Duodenal mucosa (tissue), 2 donors: ENCODE measurements around the gene KIF26B.

Experiments used
- H3K27ac ChIP-seq: one replicate; pipeline ENCODE4 v1.7.0; 2013; ENCODE audit warnings: low read depth, low read length
- H3K27me3 ChIP-seq, 2 donors: one replicate each; pipeline ENCODE4 v1.7.0; 2013; ENCODE audit warnings: low read length in 2 of 2, control low read depth in 1 of 2; ENCODE audit not compliant: insufficient read depth in 2 of 2, control insufficient read depth in 1 of 2
- H3K36me3 ChIP-seq, 2 donors: one replicate each; pipeline ENCODE4 v1.7.0; 2013; ENCODE audit warnings: low read length in 2 of 2, control low read depth in 1 of 2; ENCODE audit not compliant: insufficient read depth in 2 of 2, control insufficient read depth in 1 of 2
- H3K4me1 ChIP-seq, 2 donors: one replicate each; pipeline ENCODE4 v1.7.0; 2013; ENCODE audit warnings: low read length in 2 of 2, control low read depth in 1 of 2; ENCODE audit not compliant: insufficient read depth in 2 of 2, control insufficient read depth in 1 of 2
- H3K4me3 ChIP-seq, 2 donors: one replicate each; pipeline ENCODE4 v1.7.0; 2013; ENCODE audit warnings: low read length in 2 of 2, low read depth in 1 of 2
- H3K9ac ChIP-seq, 2 donors: one replicate each; pipeline ENCODE4 v1.7.0; 2013; ENCODE audit warnings: low read length in 2 of 2, low read depth in 1 of 2
- H3K9me3 ChIP-seq, 2 donors: one replicate each; pipeline ENCODE4 v1.7.0; 2013; ENCODE audit warnings: low read length in 2 of 2, control low read depth in 1 of 2; ENCODE audit not compliant: control insufficient read depth in 1 of 2

The KIF26B gene

GRCh38 chr1:245270063-245270462, 115.3 kb downstream of the KIF26B start:
- Histone ChIP-seq H3K4me3 (no peak overlapping the region), H3K9ac (no peak overlapping the region), H3K27me3 (no peaks in the 10 kb centered on the region), H3K4me1 (no peaks in the 10 kb centered on the region), H3K9me3 (peaks cover 4 to 5% of the 10 kb centered on the region in 2 donors), H3K27ac (no peak overlapping the region), H3K36me3 (no peaks in the 10 kb centered on the region)

- no peak overlapping the region for H3K27ac ChIP-seq
- peaks cover 0 to 4% of the 10 kb centered on the region in 2 donors for H3K4me1 ChIP-seq
- H3K27me3 ChIP-seq, result no peaks in the 10 kb centered on the region
- peaks cover 4 to 5% of the 10 kb centered on the region in 2 donors for H3K9me3 ChIP-seq
- no peak overlapping the region for H3K9ac ChIP-seq
- H3K4me3 ChIP-seq, result no peak overlapping the region
- H3K36me3 ChIP-seq, result no peaks in the 10 kb centered on the region
Measured at GRCh38 chr1:245270972-245271371, 116.2 kb downstream of the KIF26B start.

- Histone ChIP-seq H3K4me1 (peaks cover 0 to 4% of the 10 kb centered on the region in 2 donors), H3K27ac (no peak overlapping the region), H3K27me3 (no peaks in the 10 kb centered on the region), H3K9me3 (peaks cover 4 to 5% of the 10 kb centered on the region in 2 donors), H3K9ac (no peak overlapping the region), H3K4me3 (no peak overlapping the region), H3K36me3 (no peaks in the 10 kb centered on the region)
Measured at GRCh38 chr1:245272676-245273075, 117.9 kb downstream of the KIF26B start.

GRCh38 chr1:245276445-245276844, 121.7 kb downstream of the KIF26B start:
- no peaks in the 10 kb centered on the region for H3K36me3 ChIP-seq
- H3K9ac ChIP-seq, result no peak overlapping the region
- H3K27ac ChIP-seq, result no peak overlapping the region
- H3K9me3 ChIP-seq, result no peaks in the 10 kb centered on the region
- H3K27me3 ChIP-seq, result no peaks in the 10 kb centered on the region
- no peak overlapping the region for H3K4me3 ChIP-seq
- peaks cover 0 to 4% of the 10 kb centered on the region in 2 donors for H3K4me1 ChIP-seq

DNA sequence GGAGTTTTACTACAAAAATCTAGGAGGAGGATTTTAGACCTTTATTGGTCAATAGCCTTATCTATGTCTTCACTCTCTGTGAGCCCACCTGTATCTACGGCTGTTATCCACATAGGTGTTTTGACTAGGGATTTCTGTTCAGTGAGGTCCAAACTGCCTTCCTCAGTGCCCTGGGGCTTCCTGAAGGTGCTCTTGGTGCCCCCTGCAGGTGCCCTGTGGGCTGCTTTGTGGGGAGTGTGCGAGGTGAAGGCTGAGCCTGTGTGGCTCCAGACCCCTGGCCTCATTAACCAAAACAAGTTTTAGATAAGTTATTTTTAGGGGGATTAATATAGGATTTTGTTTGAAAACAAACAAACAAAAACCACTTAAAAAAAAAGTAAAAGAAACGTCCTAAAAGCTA, 122.5 kb downstream of the KIF26B start:
- no peak overlapping the region for H3K27ac ChIP-seq
- peaks cover 0 to 4% of the 10 kb centered on the region in 2 donors for H3K4me1 ChIP-seq
- H3K4me3 ChIP-seq, result no peak overlapping the region
- H3K9ac ChIP-seq, result no peak overlapping the region
- H3K9me3 ChIP-seq, result peaks cover 0 to 1% of the 10 kb centered on the region in 2 donors
- no peaks in the 10 kb centered on the region for H3K36me3 ChIP-seq
- H3K27me3 ChIP-seq, result no peaks in the 10 kb centered on the region

DNA sequence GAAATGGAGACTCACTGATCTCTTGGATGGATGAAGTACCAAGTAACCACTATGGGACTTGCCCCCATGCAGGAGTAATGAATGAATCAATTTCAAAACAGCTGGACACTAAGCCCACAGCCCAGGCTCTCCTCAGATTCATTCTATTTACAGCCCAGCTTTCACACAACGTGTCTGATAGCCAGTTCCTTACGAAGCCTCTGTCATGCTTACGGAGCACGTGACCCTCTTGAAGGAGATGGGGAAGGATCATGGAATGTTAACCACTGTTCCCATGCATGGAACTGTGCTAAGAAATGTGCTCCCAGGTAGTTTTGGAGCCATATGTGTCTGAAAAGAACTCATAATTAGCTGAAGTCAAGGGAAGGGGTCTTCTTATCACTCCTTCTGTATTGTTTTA, 124.1 kb downstream of the KIF26B start:
- no peak overlapping the region for H3K4me3 ChIP-seq
- no peaks in the 10 kb centered on the region for H3K27me3 ChIP-seq
- H3K36me3 ChIP-seq, result no peaks in the 10 kb centered on the region
- H3K9ac ChIP-seq, result no peak overlapping the region
- no peak overlapping the region for H3K27ac ChIP-seq
- H3K4me1 ChIP-seq, result peaks cover 0 to 4% of the 10 kb centered on the region in 2 donors
- peaks cover 0 to 4% of the 10 kb centered on the region in 2 donors for H3K9me3 ChIP-seq

- no peaks in the 10 kb centered on the region for H3K36me3 ChIP-seq
- H3K27me3 ChIP-seq, result no peaks in the 10 kb centered on the region
- no peak overlapping the region for H3K4me3 ChIP-seq
- peaks cover 0 to 4% of the 10 kb centered on the region in 2 donors for H3K4me1 ChIP-seq
- H3K9ac ChIP-seq, result no peak overlapping the region
- H3K9me3 ChIP-seq, result peaks cover 0 to 4% of the 10 kb centered on the region in 2 donors
- no peak overlapping the region for H3K27ac ChIP-seq
Measured at GRCh38 chr1:245279346-245279745, 124.6 kb downstream of the KIF26B start.

DNA sequence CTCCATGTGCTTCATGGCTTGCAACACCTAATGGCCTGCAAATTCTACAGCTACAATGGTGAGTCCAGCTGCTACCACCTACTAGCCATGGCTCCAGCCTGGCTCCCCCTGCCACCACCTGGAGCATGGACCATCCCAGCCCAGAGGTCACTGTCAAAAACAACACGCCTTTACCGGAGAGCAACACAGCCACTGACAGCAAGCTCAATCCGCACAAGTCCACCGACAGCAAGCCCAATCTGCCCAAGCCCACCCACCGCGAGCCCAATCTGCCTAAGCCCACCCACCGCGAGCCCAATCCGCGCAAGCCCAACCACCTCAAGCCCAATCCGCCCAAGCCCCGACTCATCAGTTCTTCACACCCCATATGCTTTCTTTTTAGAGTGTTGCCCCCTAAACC, 128.2 kb downstream of the KIF26B start:
- no peaks in the 10 kb centered on the region for H3K27me3 ChIP-seq
- H3K4me1 ChIP-seq, result no peaks in the 10 kb centered on the region

DNA sequence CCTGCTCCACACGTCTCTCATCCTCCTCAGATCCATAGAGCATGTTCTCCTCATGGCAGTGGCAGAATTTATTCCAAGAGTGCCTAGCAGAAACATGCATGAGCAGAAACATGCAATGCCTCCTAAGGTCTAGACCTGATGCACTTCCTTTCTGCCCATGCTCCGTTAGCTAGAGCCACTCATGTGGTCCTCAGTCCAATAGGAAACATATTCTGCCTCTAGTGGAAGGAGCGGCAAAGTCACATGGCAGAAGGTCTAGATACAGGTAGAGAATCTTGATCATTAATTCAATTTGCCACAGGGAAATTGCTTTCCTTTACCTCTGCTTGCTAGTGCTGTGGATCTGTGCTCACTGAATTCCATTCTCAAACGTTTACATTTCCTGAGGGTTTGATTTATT, 130.4 kb downstream of the KIF26B start:
- Histone ChIP-seq H3K27ac (no peak overlapping the region), H3K36me3 (no peaks in the 10 kb centered on the region), H3K9ac (no peak overlapping the region), H3K4me1 (no peaks in the 10 kb centered on the region), H3K27me3 (no peaks in the 10 kb centered on the region), H3K9me3 (peaks cover 0 to 4% of the 10 kb centered on the region in 2 donors), H3K4me3 (no peak overlapping the region)

More for the DNA sequence above, 128.2 kb downstream of the KIF26B start:
- H3K9ac ChIP-seq, result no peak overlapping the region
- H3K27ac ChIP-seq, result no peak overlapping the region
- H3K9me3 ChIP-seq, result peaks cover 0 to 4% of the 10 kb centered on the region in 2 donors
- no peaks in the 10 kb centered on the region for H3K36me3 ChIP-seq
- H3K4me3 ChIP-seq, result no peak overlapping the region

DNA sequence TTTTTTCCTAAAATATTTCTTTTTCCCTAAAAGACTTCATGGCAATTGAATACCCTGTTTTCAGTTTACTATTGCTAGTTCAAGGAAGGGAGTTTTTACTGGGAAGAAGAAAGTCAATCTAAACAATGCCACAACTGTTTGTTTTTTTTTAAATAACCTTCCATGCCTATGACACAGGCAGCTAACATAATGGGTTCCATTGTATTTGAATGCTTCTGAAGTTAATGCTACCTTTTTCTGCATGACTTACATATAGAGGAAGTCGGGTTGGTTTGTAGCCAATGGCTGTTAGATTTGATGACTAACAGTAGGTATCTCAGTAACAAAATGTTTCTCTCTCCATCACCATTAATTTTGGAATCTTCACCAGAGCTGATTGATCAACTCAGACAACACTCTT, 134.0 kb downstream of the KIF26B start:
- no peak overlapping the region for H3K9ac ChIP-seq
- H3K4me1 ChIP-seq, result no peaks in the 10 kb centered on the region
- no peak overlapping the region for H3K27ac ChIP-seq
- no peaks in the 10 kb centered on the region for H3K27me3 ChIP-seq
- H3K36me3 ChIP-seq, result no peaks in the 10 kb centered on the region
- no peak overlapping the region for H3K4me3 ChIP-seq
- H3K9me3 ChIP-seq, result no peaks in the 10 kb centered on the region

GRCh38 chr1:245290836-245291235, 136.1 kb downstream of the KIF26B start:
- no peak overlapping the region for H3K9ac ChIP-seq
- no peaks in the 10 kb centered on the region for H3K9me3 ChIP-seq
- H3K4me1 ChIP-seq, result no peaks in the 10 kb centered on the region
- H3K27ac ChIP-seq, result no peak overlapping the region
- no peaks in the 10 kb centered on the region for H3K36me3 ChIP-seq
- H3K4me3 ChIP-seq, result no peak overlapping the region
- no peaks in the 10 kb centered on the region for H3K27me3 ChIP-seq
